Endothelial cell of umbilical vein (primary cell): ENCODE results near the gene WDR45.

Experiments used
- EZH2 ChIP-seq: IDR thresholded peaks from 2 replicates; pipeline ENCODE4 v1.6.1; 2012; ENCODE audit warnings: borderline replicate concordance, low read depth, mild to moderate bottlenecking, moderate library complexity, low read length, inconsistent platforms; ENCODE audit not compliant: severe bottlenecking
- FOS ChIP-seq: IDR thresholded peaks from 2 replicates; pipeline ENCODE4 v1.6.1; 2011; ENCODE audit warnings: mild to moderate bottlenecking, low read length, moderate library complexity, borderline replicate concordance; ENCODE audit not compliant: insufficient read depth
- GATA2 ChIP-seq: IDR thresholded peaks from 2 replicates; pipeline ENCODE4 v1.7.0; 2011; ENCODE audit warnings: low read depth, mild to moderate bottlenecking, moderate library complexity, mixed read lengths, low read length; ENCODE audit not compliant: insufficient read length, insufficient read depth
- JUN ChIP-seq: IDR thresholded peaks from 2 replicates; pipeline ENCODE4 v1.6.1; 2011; ENCODE audit warnings: borderline replicate concordance, low read depth; ENCODE audit not compliant: insufficient read length, insufficient read depth
- MYC ChIP-seq: IDR thresholded peaks from one replicate; pipeline ENCODE4 v1.6.1; 2011; ENCODE audit warnings: mild to moderate bottlenecking, low read depth, low read length
- POLR2A ChIP-seq: IDR thresholded peaks from 2 replicates; pipeline ENCODE4 v1.6.1; 2012; ENCODE audit warnings: low read depth, mild to moderate bottlenecking, control low read depth, low read length
- POLR2AphosphoS5 ChIP-seq: IDR thresholded peaks from 2 replicates; pipeline ENCODE4 v1.6.1; 2012; ENCODE audit warnings: low read depth, mild to moderate bottlenecking, control low read depth, low read length, moderate library complexity; ENCODE audit not compliant: insufficient read depth
- TF ChIP-seq, protein P1 (sequence below), 2 donors: IDR thresholded peaks; 1 replicate in 1 of 2; 2 replicates in 1 of 2; pipeline ENCODE4 v1.5.1; 2011; ENCODE audit warnings: low read length in 2 of 2, mild to moderate bottlenecking in 2 of 2, moderate library complexity in 2 of 2, control low read depth in 1 of 2, inconsistent platforms in 1 of 2, low read depth in 1 of 2; ENCODE audit not compliant: insufficient read depth in 1 of 2; ENCODE audit errors: extremely low read depth in 1 of 2

DNA sequence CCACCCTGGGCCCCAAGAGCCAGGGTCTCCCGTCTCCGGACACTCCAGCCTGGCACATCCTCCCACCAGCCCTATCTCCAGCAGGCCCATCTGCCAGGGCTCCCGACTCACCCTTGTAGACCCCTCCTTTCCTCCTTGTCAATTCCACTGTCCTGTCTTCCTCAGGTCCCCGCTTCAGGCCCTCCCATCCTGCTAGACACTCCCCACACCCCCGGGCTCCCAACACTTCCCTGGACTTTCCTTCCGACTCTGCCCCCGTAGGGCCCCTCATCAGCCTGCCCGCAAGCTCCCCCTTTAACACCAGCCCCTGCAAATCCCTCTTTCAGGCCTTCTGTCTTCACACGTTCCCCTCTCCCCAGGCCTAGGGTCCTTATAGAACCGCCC, 7.0 kb downstream of the WDR45 start:
- TF ChIP-seq, protein P1, sequence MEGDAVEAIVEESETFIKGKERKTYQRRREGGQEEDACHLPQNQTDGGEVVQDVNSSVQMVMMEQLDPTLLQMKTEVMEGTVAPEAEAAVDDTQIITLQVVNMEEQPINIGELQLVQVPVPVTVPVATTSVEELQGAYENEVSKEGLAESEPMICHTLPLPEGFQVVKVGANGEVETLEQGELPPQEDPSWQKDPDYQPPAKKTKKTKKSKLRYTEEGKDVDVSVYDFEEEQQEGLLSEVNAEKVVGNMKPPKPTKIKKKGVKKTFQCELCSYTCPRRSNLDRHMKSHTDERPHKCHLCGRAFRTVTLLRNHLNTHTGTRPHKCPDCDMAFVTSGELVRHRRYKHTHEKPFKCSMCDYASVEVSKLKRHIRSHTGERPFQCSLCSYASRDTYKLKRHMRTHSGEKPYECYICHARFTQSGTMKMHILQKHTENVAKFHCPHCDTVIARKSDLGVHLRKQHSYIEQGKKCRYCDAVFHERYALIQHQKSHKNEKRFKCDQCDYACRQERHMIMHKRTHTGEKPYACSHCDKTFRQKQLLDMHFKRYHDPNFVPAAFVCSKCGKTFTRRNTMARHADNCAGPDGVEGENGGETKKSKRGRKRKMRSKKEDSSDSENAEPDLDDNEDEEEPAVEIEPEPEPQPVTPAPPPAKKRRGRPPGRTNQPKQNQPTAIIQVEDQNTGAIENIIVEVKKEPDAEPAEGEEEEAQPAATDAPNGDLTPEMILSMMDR (IDR thresholded peaks at IDR 0.05; ENCODE audit: extremely low read depth in 1 of 2, insufficient read depth in 1 of 2, low read depth in 1 of 2, low read length in 2 of 2), result no peak
- no peak for TF ChIP-seq MYC
- TF ChIP-seq POLR2A, result no peak
- TF ChIP-seq EZH2, result no peak
- TF ChIP-seq JUN, result no peak
- no peak for TF ChIP-seq POLR2AphosphoS5
- TF ChIP-seq FOS, result no peak
- no peak for TF ChIP-seq GATA2
